ENCODE measurements around the gene LMOD2. TPM values are rescaled to one million over a fixed set of nuclear protein-coding genes. Genes with fewer than 3 reads are reported as not detected.

The LMOD2 gene
- total and polyA plus RNA-seq, 9 of the 15 experiments (the other 6 are each of a cell fraction or from before 2014, with no cell fraction given) = 0.04 TPM; not detected in 8

DNA sequence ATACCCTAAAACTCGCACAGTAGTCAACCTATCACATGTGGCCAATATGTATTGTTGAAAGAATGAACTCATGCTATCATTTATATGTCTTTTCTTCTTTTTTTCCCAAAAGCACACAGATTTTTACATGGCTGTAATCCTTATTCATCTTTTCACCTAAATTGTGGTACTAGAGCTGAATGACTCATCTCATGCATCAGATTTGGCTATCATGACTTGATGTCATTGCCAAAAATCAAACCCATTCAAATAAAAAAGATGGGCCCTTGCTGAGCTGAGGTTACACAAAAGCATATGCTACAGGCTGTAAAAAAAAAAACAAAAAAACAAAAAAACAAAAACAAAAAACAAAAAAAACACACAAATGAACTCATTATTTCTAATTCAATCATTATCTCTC is 3.3 kb upstream of the LMOD2 start:
- H3K4me1 ChIP-seq (replicated peaks in 1 of 2; ENCODE audit: control insufficient read depth in 2 of 2, insufficient read depth in 2 of 2, low read length in 2 of 2) = no peaks in the 10 kb centered on the region; a peak in 1 of 5 replicates
- H3K9ac ChIP-seq (ENCODE audit: insufficient read depth in 1 of 2, low read depth in 2 of 2, low read length in 2 of 2) = no peak overlapping the region
- H3K79me2 ChIP-seq (ENCODE audit: control insufficient read depth, insufficient read depth, low read length) = no peaks in the 10 kb centered on the region
- intact Hi-C loops (cut with micrococcal nuclease) (no loop called here), in situ Hi-C loops (cut with MboI) (no loop called here)
- no peak for ATAC-seq
- no peak for FAIRE-seq
- no peak overlapping the region for H3K4me2 ChIP-seq (ENCODE audit: insufficient read depth, low read length)
- 10% methylated on average over 1 of the region's 1 CpG for WGBS (ENCODE audit: insufficient coverage, low coverage, missing lambda C conversion rate)
- no peak overlapping the region for H3K4me3 ChIP-seq
- no peaks in the 10 kb centered on the region for H3K9me3 ChIP-seq (replicated peaks; ENCODE audit: control insufficient read depth, insufficient read depth, low read depth, low read length)
- peaks cover 4 to 10% of the 10 kb centered on the region in 2 experiments; a peak in 3 of 5 replicates for H3K27me3 ChIP-seq (ENCODE audit: control insufficient read depth in 2 of 2, insufficient read depth in 2 of 2, low read length in 2 of 2)
- 0 out of 2 replicates have a peak, but pooled peaks have one; percentile 16 for TF ChIP-seq HLTF (IDR thresholded peaks at IDR 0.05)
- TF ChIP-seq RBBP5 (IDR thresholded peaks at IDR 0.05; ENCODE audit: borderline replicate concordance, insufficient read depth, low read length, poor library complexity, severe bottlenecking) = no peak
- DNase-seq (ENCODE audit: extremely low read depth in 1 of 4, low spot score in 3 of 4) = no peak
- no TSS peak for BruUV-seq (replicated peaks)
- no peak overlapping the region for H2AFZ ChIP-seq (ENCODE audit: low read depth, low read length)
- POLR2A ChIA-PET = interaction anchor here (0.6 to 1.0 kb wide), 2 partner anchors 13 to 150 kb away, joined by 3 to 4 read pairs; no protein-coding TSS in a partner anchor
- CTCF ChIA-PET (ENCODE audit: low intra/inter-chr PET ratio) = interaction anchor here (0.6 kb wide), 1 partner anchor 117 kb away, joined by 3 read pairs; no protein-coding TSS in a partner anchor
- no peaks in the 10 kb centered on the region for H3K9me1 ChIP-seq (ENCODE audit: control insufficient read depth, insufficient read depth, low read length)
- H3K27ac ChIP-seq (ENCODE audit: extremely low read depth, low read depth, low read length) = no peak overlapping the region
- H4K20me1 ChIP-seq (replicated peaks; ENCODE audit: control insufficient read depth, insufficient read depth, low read length) = no peaks in the 10 kb centered on the region
- H3K36me3 ChIP-seq (ENCODE audit: control insufficient read depth, insufficient read depth, low read length) = no peaks in the 10 kb centered on the region

DNA sequence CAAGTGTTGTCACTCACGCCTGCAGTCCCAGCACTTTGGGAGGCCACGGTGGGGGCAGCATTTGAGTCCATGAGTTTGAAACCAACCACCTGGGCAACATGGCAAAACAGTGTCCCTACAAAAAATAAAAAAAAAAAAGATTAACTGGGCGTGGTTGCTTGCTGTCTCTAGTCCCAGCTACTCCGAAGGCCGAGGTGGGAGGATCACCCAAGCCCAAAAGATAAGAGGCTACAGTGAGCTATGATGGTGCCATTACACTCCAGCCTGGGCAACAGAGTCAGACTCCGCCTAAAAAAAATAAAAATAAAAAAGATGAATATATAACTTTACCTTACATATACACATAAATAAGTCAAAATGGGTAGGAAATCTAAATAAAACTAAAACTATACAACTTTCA is 2.5 kb upstream of the LMOD2 start:
- Histone ChIP-seq H3K79me2 (ENCODE audit: control insufficient read depth, insufficient read depth, low read length) (no peaks in the 10 kb centered on the region), H3K4me2 (ENCODE audit: insufficient read depth, low read length) (no peak overlapping the region), H3K27me3 (ENCODE audit: control insufficient read depth in 2 of 2, insufficient read depth in 2 of 2, low read length in 2 of 2) (peaks cover 4 to 5% of the 10 kb centered on the region in 2 experiments; a peak in 4 of 5 replicates), H3K4me1 (replicated peaks in 1 of 2; ENCODE audit: control insufficient read depth in 2 of 2, insufficient read depth in 2 of 2, low read length in 2 of 2) (no peaks in the 10 kb centered on the region; a peak in 1 of 5 replicates), H3K9ac (ENCODE audit: insufficient read depth in 1 of 2, low read depth in 2 of 2, low read length in 2 of 2) (no peak overlapping the region), H2AFZ (ENCODE audit: low read depth, low read length) (no peak overlapping the region), H3K4me3 (no peak overlapping the region), H3K9me3 (replicated peaks; ENCODE audit: control insufficient read depth, insufficient read depth, low read depth, low read length) (no peaks in the 10 kb centered on the region), H3K36me3 (ENCODE audit: control insufficient read depth, insufficient read depth, low read length) (no peaks in the 10 kb centered on the region), H4K20me1 (replicated peaks; ENCODE audit: control insufficient read depth, insufficient read depth, low read length) (no peaks in the 10 kb centered on the region), H3K27ac (ENCODE audit: extremely low read depth, low read depth, low read length) (no peak overlapping the region), H3K9me1 (ENCODE audit: control insufficient read depth, insufficient read depth, low read length) (no peaks in the 10 kb centered on the region)
- intact Hi-C loops (cut with micrococcal nuclease) (no loop called here), in situ Hi-C loops (cut with MboI) (no loop called here)
- 5% methylated on average over 6 of the region's 6 CpGs for WGBS (ENCODE audit: insufficient coverage, low coverage, missing lambda C conversion rate)
- FAIRE-seq (no peak), DNase-seq (ENCODE audit: extremely low read depth in 1 of 4, low spot score in 3 of 4) (peak in 1 of 4 experiments; percentile 41), ATAC-seq (peak; percentile 57)
- ChIA-PET POLR2A (interaction anchor here (0.6 to 1.1 kb wide), 3 partner anchors 11 to 27 kb away, joined by 3 to 4 read pairs (median 3); no protein-coding TSS in a partner anchor), CTCF (ENCODE audit: low intra/inter-chr PET ratio) (no interaction called here)
- TF ChIP-seq ZNF384 (IDR thresholded peaks at IDR 0.05; ENCODE audit: low read depth, low read length) (peak; percentile 62; the same call in 1 of the 2 replicates), BCOR (IDR thresholded peaks at IDR 0.05) (no peak)
- TF ChIP-seq, protein P1, sequence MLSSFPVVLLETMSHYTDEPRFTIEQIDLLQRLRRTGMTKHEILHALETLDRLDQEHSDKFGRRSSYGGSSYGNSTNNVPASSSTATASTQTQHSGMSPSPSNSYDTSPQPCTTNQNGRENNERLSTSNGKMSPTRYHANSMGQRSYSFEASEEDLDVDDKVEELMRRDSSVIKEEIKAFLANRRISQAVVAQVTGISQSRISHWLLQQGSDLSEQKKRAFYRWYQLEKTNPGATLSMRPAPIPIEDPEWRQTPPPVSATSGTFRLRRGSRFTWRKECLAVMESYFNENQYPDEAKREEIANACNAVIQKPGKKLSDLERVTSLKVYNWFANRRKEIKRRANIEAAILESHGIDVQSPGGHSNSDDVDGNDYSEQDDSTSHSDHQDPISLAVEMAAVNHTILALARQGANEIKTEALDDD (IDR thresholded peaks at IDR 0.05) = 0 out of 2 replicates have a peak, but pooled peaks have one; percentile 25
- no TSS peak for BruUV-seq (replicated peaks)
